DOHH2 (cell line): ENCODE data around the gene CES3.

Experiments
- H3F3A ChIP-seq: fragments of 200-600 bp; sonication (generic), shearing (Covaris generic); 2 replicates; pipeline ENCODE4 v1.6.0; 2016; ENCODE audit warnings: antibody characterized with exemption, mild to moderate bottlenecking; ENCODE audit not compliant: control insufficient read depth, insufficient read depth
- H3K27ac ChIP-seq: fragments of 200-600 bp; sonication (generic); 2 replicates; pipeline ENCODE4 v1.5.1; 2014; ENCODE audit warnings: low read depth, mild to moderate bottlenecking, low read length, moderate library complexity
- H3K27me3 ChIP-seq: fragments of 200-600 bp; sonication (generic); 2 replicates; pipeline ENCODE4 v1.6.1; 2014; ENCODE audit warnings: mild to moderate bottlenecking, low read length, mixed read lengths; ENCODE audit not compliant: control insufficient read depth
- H3K36me3 ChIP-seq: fragments of 200-600 bp; sonication (generic); 2 replicates; pipeline ENCODE4 v1.6.1; 2014; ENCODE audit warnings: mild to moderate bottlenecking, low read length, moderate library complexity, mixed read lengths; ENCODE audit not compliant: control insufficient read depth
- H3K4me1 ChIP-seq: fragments of 200-600 bp; sonication (generic); 2 replicates; pipeline ENCODE4 v1.6.1; 2014; ENCODE audit warnings: mild to moderate bottlenecking, low read length, mixed read lengths; ENCODE audit not compliant: control insufficient read depth
- H3K4me2 ChIP-seq: fragments of 200-600 bp; sonication (generic); 2 replicates; pipeline ENCODE4 v1.6.0; 2014; ENCODE audit warnings: mild to moderate bottlenecking, low read length, moderate library complexity
- H3K4me3 ChIP-seq: fragments of 200-600 bp; sonication (generic); 2 replicates; pipeline ENCODE4 v1.5.1; 2014; ENCODE audit warnings: mild to moderate bottlenecking, low read length, mixed read lengths
- H3K79me2 ChIP-seq: fragments of 200-600 bp; sonication (generic); 2 replicates; pipeline ENCODE4 v1.6.1; 2014; ENCODE audit warnings: mild to moderate bottlenecking, low read length, mixed read lengths; ENCODE audit not compliant: control insufficient read depth
- H3K9me2 ChIP-seq: fragments of 200-600 bp; sonication (generic); replicated peaks from 2 replicates; pipeline ENCODE4 v1.6.1; 2014; ENCODE audit warnings: mild to moderate bottlenecking, low read length, mixed read lengths; ENCODE audit not compliant: control insufficient read depth
- H3K9me3 ChIP-seq: fragments of 200-600 bp; sonication (generic); 2 replicates; pipeline ENCODE4 v1.6.1; 2014; ENCODE audit warnings: antibody characterized with exemption, low read length, mixed read lengths; ENCODE audit not compliant: control insufficient read depth, insufficient read depth
- H4K20me1 ChIP-seq: fragments of 200-600 bp; sonication (generic); 2 replicates; pipeline ENCODE4 v1.6.0; 2014; ENCODE audit warnings: low read depth, mild to moderate bottlenecking, antibody characterized with exemption, low read length, moderate library complexity; ENCODE audit not compliant: control insufficient read depth, insufficient read depth
- CTCF ChIP-seq: fragments of 200-600 bp; sonication (generic); IDR thresholded peaks from one replicate; pipeline ENCODE4 v1.5.1; 2014; ENCODE audit warnings: antibody characterized with exemption, mild to moderate bottlenecking, low read depth, low read length; ENCODE audit not compliant: poor library complexity, severe bottlenecking
- EZH2phosphoT487 ChIP-seq: fragments of 200-600 bp; sonication (generic); IDR thresholded peaks from 2 replicates; pipeline ENCODE4 v1.6.1; 2017; ENCODE audit warnings: borderline replicate concordance, mild to moderate bottlenecking, antibody characterized with exemption, low read length, moderate library complexity, mixed read lengths

CES3 gene

GRCh38 chr16:66975302-66975893 is 14.3 kb downstream of the CES3 start:
- Histone ChIP-seq H3K27ac (no peak overlapping the region), H4K20me1 (0 out of 2 replicates have a peak, but pooled peaks cover 4% of the 10 kb centered on the region), H3K79me2 (no peaks in the 10 kb centered on the region), H3K27me3 (no peaks in the 10 kb centered on the region), H3K4me2 (no peak overlapping the region), H3K4me3 (no peak overlapping the region), H3K36me3 (no peaks in the 10 kb centered on the region), H3K9me3 (no peaks in the 10 kb centered on the region), H3F3A (no peaks in the 10 kb centered on the region), H3K9me2 (no peaks in the 10 kb centered on the region), H3K4me1 (no peaks in the 10 kb centered on the region)
- TF ChIP-seq EZH2phosphoT487 (no peak), CTCF (no peak)

GRCh38 chr16:66976746-66977145 is 15.7 kb downstream of the CES3 start:
- no peak for TF ChIP-seq EZH2phosphoT487
- no peak for TF ChIP-seq CTCF

GRCh38 chr16:66977341-66978113 is 16.5 kb downstream of the CES3 start:
- H3K27me3 ChIP-seq, result no peaks in the 10 kb centered on the region
- no peaks in the 10 kb centered on the region for H3K36me3 ChIP-seq
- peak; percentile 84 for TF ChIP-seq CTCF
- no peak for TF ChIP-seq EZH2phosphoT487
- no peak overlapping the region for H3K4me3 ChIP-seq
- H3F3A ChIP-seq, result 0 out of 2 replicates have a peak, but pooled peaks cover 2% of the 10 kb centered on the region
- H3K79me2 ChIP-seq, result no peaks in the 10 kb centered on the region
- H3K27ac ChIP-seq, result no peak overlapping the region
- no peak overlapping the region for H3K4me2 ChIP-seq
- no peaks in the 10 kb centered on the region for H3K4me1 ChIP-seq
- H4K20me1 ChIP-seq, result no peaks in the 10 kb centered on the region
- no peaks in the 10 kb centered on the region for H3K9me3 ChIP-seq
- H3K9me2 ChIP-seq, result no peaks in the 10 kb centered on the region

More at GRCh38 chr16:66976746-66977145, 15.7 kb downstream of the CES3 start:
- no peaks in the 10 kb centered on the region for H3K79me2 ChIP-seq
- no peak overlapping the region for H3K4me2 ChIP-seq
- no peaks in the 10 kb centered on the region for H3K9me3 ChIP-seq
- H4K20me1 ChIP-seq, result no peaks in the 10 kb centered on the region
- H3K9me2 ChIP-seq, result no peaks in the 10 kb centered on the region
- H3K27me3 ChIP-seq, result no peaks in the 10 kb centered on the region
- 0 out of 2 replicates have a peak, but pooled peaks cover 2% of the 10 kb centered on the region for H3F3A ChIP-seq
- H3K27ac ChIP-seq, result no peak overlapping the region
- H3K36me3 ChIP-seq, result no peaks in the 10 kb centered on the region
- no peak overlapping the region for H3K4me3 ChIP-seq
- H3K4me1 ChIP-seq, result no peaks in the 10 kb centered on the region
